SH-SY5Y (cell line): ENCODE measurements around the gene TAF6.

ENCODE experiments used
- GATA2 ChIP-seq: IDR thresholded peaks from 2 replicates; pipeline ENCODE4 v1.6.1; 2011; ENCODE audit warnings: mild to moderate bottlenecking, low read depth, low read length
- GATA3 ChIP-seq: IDR thresholded peaks from 2 replicates; pipeline ENCODE4 v1.6.1; 2011; ENCODE audit warnings: low read depth, mild to moderate bottlenecking, low read length, moderate library complexity

DNA sequence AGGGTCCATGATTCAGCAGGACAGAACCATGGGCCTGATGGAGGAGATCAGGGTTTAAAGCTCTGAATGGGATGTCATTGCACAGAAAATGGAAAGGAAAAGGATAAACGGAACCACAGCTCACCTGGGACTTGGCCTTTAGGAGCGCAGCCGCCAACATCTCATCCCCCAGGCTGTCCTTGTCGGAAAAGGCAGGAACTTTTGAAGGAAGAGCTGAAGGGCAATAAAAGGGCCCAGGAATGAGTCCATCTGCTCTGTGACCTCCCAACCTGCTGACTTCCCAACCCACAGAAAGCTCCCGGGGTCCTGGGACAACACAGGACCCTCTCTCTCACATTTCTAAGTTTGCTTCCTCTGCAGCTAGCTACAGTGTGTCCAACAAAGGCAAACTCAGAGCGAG is 43.7 kb downstream of the TAF6 start:
- TF ChIP-seq GATA2: no peak
- TF ChIP-seq GATA3: no peak
